ENCODE results near the gene SPOCK1. TPM values are rescaled to one million over a fixed set of nuclear protein-coding genes. Genes with fewer than 3 reads are reported as not detected.

Gene SPOCK1
- total RNA-seq, 1 experiment from 2014 or later: 4.0 TPM

DNA sequence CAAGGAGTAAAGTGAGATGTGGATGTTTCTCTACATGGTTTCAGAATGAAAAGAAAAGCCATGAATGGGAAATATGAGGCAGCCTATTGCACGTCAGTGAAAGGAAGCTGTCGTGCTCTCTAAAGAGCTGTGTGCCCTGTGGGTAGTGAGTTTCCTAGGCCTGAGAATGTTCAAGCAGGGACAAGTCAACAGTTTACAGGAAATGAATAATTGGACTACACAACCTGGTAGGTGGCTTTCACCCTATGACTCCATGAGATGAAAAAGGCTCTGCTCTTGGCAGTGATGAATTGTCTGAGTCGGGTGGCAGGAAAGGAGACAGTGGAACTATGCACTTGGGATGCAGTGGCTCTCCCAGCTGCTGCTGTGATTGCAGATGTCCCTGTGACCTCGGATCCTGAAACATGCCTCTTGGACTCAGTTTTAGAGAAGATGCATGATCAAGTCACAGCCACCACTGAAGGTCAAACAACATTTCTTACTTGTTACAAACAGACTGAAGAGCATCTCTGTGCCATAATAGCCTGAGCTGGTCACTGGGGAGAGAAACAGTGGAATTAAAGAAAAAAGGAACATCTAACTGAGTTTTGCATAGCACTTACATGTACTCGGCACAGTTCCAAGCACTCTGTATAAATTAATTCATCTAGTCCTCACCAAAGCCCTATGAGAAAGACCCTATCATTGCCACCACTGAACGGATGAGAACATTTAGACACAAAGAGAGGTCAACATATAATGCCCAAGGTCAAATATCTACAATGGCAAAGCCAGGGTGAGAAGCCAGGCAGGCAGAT lies 293.7 kb downstream of the SPOCK1 start:
- no peak for DNase-seq (ENCODE audit: low spot score)
- ChIA-PET CTCF (no interaction called here), POLR2A (ENCODE audit: low non-redundant PET) (no interaction called here)
- Histone ChIP-seq H3K9me3 (ENCODE audit: low read depth, low read length, poor library complexity, severe bottlenecking) (no peaks in the 10 kb centered on the region), H3K4me1 (ENCODE audit: insufficient read depth, low read length, poor library complexity, severe bottlenecking) (no peaks in the 10 kb centered on the region), H3K36me3 (ENCODE audit: insufficient read depth, low read length, poor library complexity, severe bottlenecking) (no peaks in the 10 kb centered on the region), H3K27me3 (replicated peaks; ENCODE audit: insufficient read depth, low read depth, low read length, poor library complexity) (peaks cover 7% of the 10 kb centered on the region), H3K27ac (ENCODE audit: low read depth, low read length, poor library complexity, severe bottlenecking) (no peak overlapping the region), H3K4me3 (ENCODE audit: low read depth, low read length, poor library complexity, severe bottlenecking) (no peak overlapping the region)
- intact Hi-C loops (cut with micrococcal nuclease; ENCODE audit: unreplicated experiment): no loop called here
- TF ChIP-seq EZH2 (IDR thresholded peaks at IDR 0.05; ENCODE audit: borderline replicate concordance, low read depth, low read length, poor library complexity, severe bottlenecking): no peak
- TF ChIP-seq, protein P1, sequence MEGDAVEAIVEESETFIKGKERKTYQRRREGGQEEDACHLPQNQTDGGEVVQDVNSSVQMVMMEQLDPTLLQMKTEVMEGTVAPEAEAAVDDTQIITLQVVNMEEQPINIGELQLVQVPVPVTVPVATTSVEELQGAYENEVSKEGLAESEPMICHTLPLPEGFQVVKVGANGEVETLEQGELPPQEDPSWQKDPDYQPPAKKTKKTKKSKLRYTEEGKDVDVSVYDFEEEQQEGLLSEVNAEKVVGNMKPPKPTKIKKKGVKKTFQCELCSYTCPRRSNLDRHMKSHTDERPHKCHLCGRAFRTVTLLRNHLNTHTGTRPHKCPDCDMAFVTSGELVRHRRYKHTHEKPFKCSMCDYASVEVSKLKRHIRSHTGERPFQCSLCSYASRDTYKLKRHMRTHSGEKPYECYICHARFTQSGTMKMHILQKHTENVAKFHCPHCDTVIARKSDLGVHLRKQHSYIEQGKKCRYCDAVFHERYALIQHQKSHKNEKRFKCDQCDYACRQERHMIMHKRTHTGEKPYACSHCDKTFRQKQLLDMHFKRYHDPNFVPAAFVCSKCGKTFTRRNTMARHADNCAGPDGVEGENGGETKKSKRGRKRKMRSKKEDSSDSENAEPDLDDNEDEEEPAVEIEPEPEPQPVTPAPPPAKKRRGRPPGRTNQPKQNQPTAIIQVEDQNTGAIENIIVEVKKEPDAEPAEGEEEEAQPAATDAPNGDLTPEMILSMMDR (conservative IDR thresholded peaks at IDR 0.05; ENCODE audit: low read depth, low read length): no peak
- BruUV-seq (replicated peaks): no TSS peak

DNA sequence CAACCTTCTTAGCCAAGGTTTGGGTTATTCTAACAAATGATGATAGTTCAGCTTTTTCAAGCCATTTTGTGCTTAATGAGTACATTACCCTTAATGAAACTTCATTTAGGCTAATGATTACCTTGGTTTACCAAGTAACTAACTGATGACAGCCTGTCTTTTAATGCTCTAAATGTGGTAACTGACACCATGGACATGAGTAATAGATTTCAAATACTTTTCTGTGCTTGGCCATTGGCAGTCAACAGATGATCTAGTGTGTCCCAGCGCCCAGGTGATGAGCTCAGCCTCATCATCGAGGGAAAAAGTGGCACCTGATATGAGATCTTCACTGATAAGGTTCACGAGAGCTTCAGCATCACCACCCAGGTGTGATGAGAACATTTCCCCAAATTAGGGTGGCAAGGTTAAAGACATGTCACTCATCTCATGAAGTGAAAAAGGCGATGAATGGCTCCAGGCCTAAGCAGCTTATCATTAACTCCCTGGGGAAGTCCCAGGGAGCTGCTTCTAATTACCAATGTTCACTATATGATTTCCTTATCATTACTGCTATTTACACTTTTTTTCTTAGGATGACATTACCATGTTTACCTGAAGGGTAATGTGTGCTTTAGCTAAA lies 296.0 kb downstream of the SPOCK1 start:
- Histone ChIP-seq H3K27me3 (replicated peaks; ENCODE audit: insufficient read depth, low read depth, low read length, poor library complexity) (peaks cover 17% of the 10 kb centered on the region), H3K4me3 (ENCODE audit: low read depth, low read length, poor library complexity, severe bottlenecking) (no peak overlapping the region), H3K27ac (ENCODE audit: low read depth, low read length, poor library complexity, severe bottlenecking) (no peak overlapping the region), H3K4me1 (ENCODE audit: insufficient read depth, low read length, poor library complexity, severe bottlenecking) (no peaks in the 10 kb centered on the region), H3K36me3 (ENCODE audit: insufficient read depth, low read length, poor library complexity, severe bottlenecking) (no peaks in the 10 kb centered on the region), H3K9me3 (ENCODE audit: low read depth, low read length, poor library complexity, severe bottlenecking) (no peaks in the 10 kb centered on the region)
- TF ChIP-seq, protein P1 (conservative IDR thresholded peaks at IDR 0.05; ENCODE audit: low read depth, low read length): no peak
- TF ChIP-seq EZH2 (IDR thresholded peaks at IDR 0.05; ENCODE audit: borderline replicate concordance, low read depth, low read length, poor library complexity, severe bottlenecking): no peak
- intact Hi-C loops (cut with micrococcal nuclease; ENCODE audit: unreplicated experiment): no loop called here
- no TSS peak for BruUV-seq (replicated peaks)
- CTCF ChIA-PET: no interaction called here
- DNase-seq (ENCODE audit: low spot score): no peak
- POLR2A ChIA-PET (ENCODE audit: low non-redundant PET): no interaction called here

DNA sequence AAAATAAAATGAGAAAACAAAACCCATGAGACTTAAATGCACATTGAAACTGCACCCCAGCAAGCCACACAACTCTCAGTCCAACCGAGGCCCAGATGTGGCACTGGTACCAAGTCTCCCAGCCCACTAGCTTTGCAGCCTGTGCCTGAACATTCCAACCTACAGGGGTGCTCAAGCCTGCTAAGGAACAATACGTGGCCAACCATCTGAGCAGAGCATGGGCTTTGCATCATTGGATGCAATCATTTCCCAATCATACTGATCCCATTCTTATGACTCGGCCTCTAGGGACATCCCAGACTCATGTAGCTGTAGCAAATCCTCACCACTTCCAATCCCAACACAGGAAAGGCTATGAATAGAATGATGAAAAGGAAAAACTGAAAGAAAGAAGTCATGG lies 297.2 kb downstream of the SPOCK1 start:
- TF ChIP-seq, protein P1 (conservative IDR thresholded peaks at IDR 0.05; ENCODE audit: low read depth, low read length): no peak
- no peak for TF ChIP-seq EZH2 (IDR thresholded peaks at IDR 0.05; ENCODE audit: borderline replicate concordance, low read depth, low read length, poor library complexity, severe bottlenecking)
- intact Hi-C loops (cut with micrococcal nuclease; ENCODE audit: unreplicated experiment): no loop called here

More for the DNA sequence above, 297.2 kb downstream of the SPOCK1 start:
- peak; percentile 7 for DNase-seq (ENCODE audit: low spot score)
- ChIA-PET CTCF (no interaction called here), POLR2A (ENCODE audit: low non-redundant PET) (no interaction called here)
- H3K27ac ChIP-seq (ENCODE audit: low read depth, low read length, poor library complexity, severe bottlenecking): no peak overlapping the region
- H3K27me3 ChIP-seq (replicated peaks; ENCODE audit: insufficient read depth, low read depth, low read length, poor library complexity): peaks cover 17% of the 10 kb centered on the region
- no peak overlapping the region for H3K4me3 ChIP-seq (ENCODE audit: low read depth, low read length, poor library complexity, severe bottlenecking)
- no peaks in the 10 kb centered on the region for H3K9me3 ChIP-seq (ENCODE audit: low read depth, low read length, poor library complexity, severe bottlenecking)
- no TSS peak for BruUV-seq (replicated peaks)
- no peaks in the 10 kb centered on the region for H3K36me3 ChIP-seq (ENCODE audit: insufficient read depth, low read length, poor library complexity, severe bottlenecking)
- H3K4me1 ChIP-seq (ENCODE audit: insufficient read depth, low read length, poor library complexity, severe bottlenecking): no peaks in the 10 kb centered on the region

All from A673 (cell line).